ENCODE data around the gene ENOX1.

DNA sequence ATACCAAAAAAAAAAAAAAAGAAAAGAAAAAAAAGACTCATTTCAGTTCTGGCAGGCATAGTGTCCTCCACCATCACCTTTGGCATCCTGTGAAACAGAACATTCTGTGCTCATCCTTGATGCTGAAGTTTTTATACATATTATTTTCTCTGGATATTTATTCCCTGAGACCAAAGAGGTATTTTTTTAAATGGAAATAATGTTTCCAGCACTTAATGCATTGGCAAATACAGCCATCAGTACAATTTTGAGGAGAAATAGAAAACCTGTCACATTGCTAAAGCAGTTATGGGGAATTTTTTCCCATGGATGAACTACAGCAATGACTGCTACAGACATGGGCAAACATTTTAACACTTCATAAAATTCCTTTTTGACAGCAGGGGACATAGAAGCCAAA lies 451.0 kb downstream of the ENOX1 start:
- TF ChIP-seq PPARA (CRISPR knock-in tag; IDR thresholded peaks at IDR 0.05; ENCODE audit: borderline replicate concordance) (no peak), ZFP30 (CRISPR knock-in tag; IDR thresholded peaks at IDR 0.05) (no peak), GLIS3 (CRISPR knock-in tag; IDR thresholded peaks at IDR 0.05) (no peak), ISL1 (CRISPR knock-in tag; IDR thresholded peaks at IDR 0.05) (no peak), BACH2 (CRISPR knock-in tag; IDR thresholded peaks at IDR 0.05; ENCODE audit: borderline replicate concordance) (no peak), ZFP3 (CRISPR knock-in tag; IDR thresholded peaks at IDR 0.05) (no peak)
